K562 (cell line): Measurements from ENCODE around the gene CNNM4. TPM values are rescaled to one million over a fixed set of nuclear protein-coding genes. Genes with fewer than 3 reads are reported as not detected.
A peak's percentile ranks its signal among the peaks of the same experiment; 100 is the strongest.

Source experiments
- GATAD2A ChIP-seq: fragments of 450-650 bp; IDR thresholded peaks from 2 replicates; pipeline ENCODE4 v1.6.1; 2017
- HMBOX1 ChIP-seq: sonication (generic); IDR thresholded peaks from 2 replicates; pipeline ENCODE4 v1.6.1; 2016
- MYNN ChIP-seq, 2 experiments: sonication (generic); formaldehyde crosslinking in 1 of 2; IDR thresholded peaks; 2 replicates each; pipeline versions ENCODE4 v1.5.0 to v1.6.1; 2016 to 2020; ENCODE audit warnings: antibody characterized with exemption in 1 of 2, missing genetic modification reagents in 1 of 2
- RCOR1 ChIP-seq, 2 experiments: IDR thresholded peaks; 2 replicates each; pipeline ENCODE4 v1.6.1; 2012; ENCODE audit warnings: low read depth in 2 of 2, low read length in 2 of 2, borderline replicate concordance in 1 of 2, improper control_type of control experiment in 1 of 2
- RUNX1 ChIP-seq: sonication (generic); IDR thresholded peaks from 2 replicates; pipeline ENCODE4 v1.6.1; 2016; ENCODE audit warnings: antibody characterized with exemption, low read depth
- TAF9B ChIP-seq: fragments of 450-650 bp; IDR thresholded peaks from 2 replicates; pipeline ENCODE4 v1.6.1; 2018; ENCODE audit warnings: mild to moderate bottlenecking; ENCODE audit not compliant: partially characterized antibody
- TCF7 ChIP-seq: sonication (generic); IDR thresholded peaks from 2 replicates; pipeline ENCODE4 v1.6.1; 2016; ENCODE audit warnings: antibody characterized with exemption, borderline replicate concordance
- ZNF184 ChIP-seq: sonication (generic); formaldehyde crosslinking; IDR thresholded peaks from 2 replicates; pipeline ENCODE4 v1.5.0; 2020; ENCODE audit warnings: missing genetic modification reagents
- ZNF239 ChIP-seq: fragments of 250-450 bp; sonication (Bioruptor Pico); IDR thresholded peaks from 2 replicates; pipeline ENCODE4 v1.4.0; 2020; ENCODE audit warnings: mild to moderate bottlenecking
- ZNF77 ChIP-seq: fragments of 250-450 bp; sonication (Bioruptor Pico); IDR thresholded peaks from 2 replicates; pipeline ENCODE4 v1.5.0; 2020
- polyA plus RNA-seq, 8 experiments: library from polyadenylated mRNA; depleted of rRNA in 4 of 8; stranded (reverse) in 5 of 8; unstranded in 3 of 8; fragments of >200 nt; fragmentation: Nextera tagmentation in 2 of 8; fragmentation: Illumina TruSeq in 1 of 8; extraction: Ambion mirVana in 2 of 8; extraction: Trizol in 1 of 8; gene quantifications; 2 replicates each; pipeline versions ENCODE4 v1.2.1 to v1.2.3, GENCODE V29; 2011 to 2014; ENCODE audit warnings: inconsistent platforms in 1 of 8, missing spikeins in 1 of 8
- total RNA-seq, 7 experiments: library from RNA; depleted of rRNA in 6 of 7; stranded (reverse); fragments of >200 nt in 6 of 7; fragmentation: Illumina TruSeq in 2 of 7; extraction: Trizol in 2 of 7; gene quantifications; 2 replicates each; pipeline versions ENCODE4 v1.2.1 to v1.2.3, GENCODE V29; 2011 to 2021; ENCODE audit warnings: low replicate concordance in 1 of 7

The CNNM4 gene
- total and polyA plus RNA-seq, 9 of the 15 experiments (the other 6 are each of a cell fraction or from before 2014, with no cell fraction given) = 0.96 to 6.3 (median 2.8) TPM

- TF ChIP-seq RCOR1 (IDR thresholded peaks at IDR 0.05; ENCODE audit: borderline replicate concordance in 1 of 2, low read depth in 2 of 2, low read length in 2 of 2) (0 out of 4 replicates have a peak, but pooled peaks of 1 of the 2 experiments have one; percentile 20), ZNF77 (CRISPR knock-in tag) (no peak), HMBOX1 (peak; percentile 85; the same call in 1 of the 2 replicates), MYNN (IDR thresholded peaks at IDR 0.05) (no peak), MYNN (CRISPR knock-in tag; IDR thresholded peaks at IDR 0.05) (no peak), TCF7 (no peak), ZNF184 (CRISPR knock-in tag) (no peak), RUNX1 (no peak), ZNF239 (no peak), TAF9B (no peak), GATAD2A (no peak)
These were observed 21.5 kb upstream of the CNNM4 start (continued) for GRCh38 chr2:96739076-96739632.
